KOPT-K1 (cell line): ENCODE results near the gene DRD2.

Experiments
- H3K27ac ChIP-seq: fragments of 200-600 bp; sonication (generic); 2 replicates; pipeline ENCODE4 v1.5.1; 2016; ENCODE audit warnings: antibody characterized with exemption, mild to moderate bottlenecking, low read depth, low read length; ENCODE audit not compliant: poor library complexity, severe bottlenecking
- H3K36me3 ChIP-seq: fragments of 200-600 bp; sonication (generic); 2 replicates; pipeline ENCODE4 v1.5.1; 2017; ENCODE audit warnings: antibody characterized with exemption, mild to moderate bottlenecking, low read length, moderate library complexity; ENCODE audit not compliant: insufficient read depth
- H3K9me3 ChIP-seq: fragments of 200-600 bp; sonication (generic); 2 replicates; pipeline ENCODE4 v1.5.1; 2017; ENCODE audit warnings: antibody characterized with exemption, low read length, mild to moderate bottlenecking; ENCODE audit not compliant: insufficient read depth, poor library complexity, severe bottlenecking

DRD2 gene

GRCh38 chr11:113440816-113441215 is 34.4 kb downstream of the DRD2 start:
- H3K27ac ChIP-seq = no peak overlapping the region
- H3K9me3 ChIP-seq = no peaks in the 10 kb centered on the region
- no peaks in the 10 kb centered on the region for H3K36me3 ChIP-seq

- no peaks in the 10 kb centered on the region for H3K36me3 ChIP-seq
- no peaks in the 10 kb centered on the region for H3K9me3 ChIP-seq
- H3K27ac ChIP-seq = no peak overlapping the region
Observed at GRCh38 chr11:113436672-113437252, 38.4 kb downstream of the DRD2 start.

- no peaks in the 10 kb centered on the region for H3K9me3 ChIP-seq
- H3K36me3 ChIP-seq = no peaks in the 10 kb centered on the region
- no peak overlapping the region for H3K27ac ChIP-seq
Observed at GRCh38 chr11:113435190-113435968, 39.8 kb downstream of the DRD2 start.

- no peak overlapping the region for H3K27ac ChIP-seq
- H3K36me3 ChIP-seq = no peaks in the 10 kb centered on the region
- no peaks in the 10 kb centered on the region for H3K9me3 ChIP-seq
Observed at GRCh38 chr11:113431746-113432145, 43.5 kb downstream of the DRD2 start.

GRCh38 chr11:113426686-113427085 is 48.5 kb downstream of the DRD2 start:
- Histone ChIP-seq H3K9me3 (no peaks in the 10 kb centered on the region), H3K27ac (no peak overlapping the region), H3K36me3 (no peaks in the 10 kb centered on the region)

GRCh38 chr11:113420808-113421207 is 54.4 kb downstream of the DRD2 start:
- no peaks in the 10 kb centered on the region for H3K36me3 ChIP-seq
- H3K9me3 ChIP-seq = no peaks in the 10 kb centered on the region

GRCh38 chr11:113419454-113420003 is 55.7 kb downstream of the DRD2 start:
- Histone ChIP-seq H3K27ac (no peak overlapping the region), H3K9me3 (no peaks in the 10 kb centered on the region), H3K36me3 (no peaks in the 10 kb centered on the region)

More at GRCh38 chr11:113420808-113421207, 54.4 kb downstream of the DRD2 start:
- no peak overlapping the region for H3K27ac ChIP-seq

- no peaks in the 10 kb centered on the region for H3K36me3 ChIP-seq
- H3K27ac ChIP-seq = no peak overlapping the region
- no peaks in the 10 kb centered on the region for H3K9me3 ChIP-seq
Observed at GRCh38 chr11:113417428-113417827, 57.8 kb downstream of the DRD2 start.

- H3K9me3 ChIP-seq = no peaks in the 10 kb centered on the region
- no peaks in the 10 kb centered on the region for H3K36me3 ChIP-seq
- no peak overlapping the region for H3K27ac ChIP-seq
Observed at GRCh38 chr11:113415343-113415742, 59.9 kb downstream of the DRD2 start.

GRCh38 chr11:113412675-113413074 is 62.5 kb downstream of the DRD2 start:
- H3K27ac ChIP-seq = no peak overlapping the region
- no peaks in the 10 kb centered on the region for H3K9me3 ChIP-seq
- H3K36me3 ChIP-seq = no peaks in the 10 kb centered on the region

- Histone ChIP-seq H3K27ac (no peak overlapping the region), H3K9me3 (no peaks in the 10 kb centered on the region), H3K36me3 (no peaks in the 10 kb centered on the region)
Observed at GRCh38 chr11:113411536-113411935, 63.7 kb downstream of the DRD2 start.

GRCh38 chr11:113410414-113411135 is 64.6 kb downstream of the DRD2 start:
- no peaks in the 10 kb centered on the region for H3K36me3 ChIP-seq

GRCh38 chr11:113409526-113409925 is 65.7 kb downstream of the DRD2 start:
- Histone ChIP-seq H3K9me3 (no peaks in the 10 kb centered on the region), H3K36me3 (no peaks in the 10 kb centered on the region), H3K27ac (no peak overlapping the region)

More at GRCh38 chr11:113410414-113411135, 64.6 kb downstream of the DRD2 start:
- Histone ChIP-seq H3K9me3 (no peaks in the 10 kb centered on the region), H3K27ac (no peak overlapping the region)

GRCh38 chr11:113408887-113409286 is 66.3 kb downstream of the DRD2 start:
- no peaks in the 10 kb centered on the region for H3K36me3 ChIP-seq
- H3K27ac ChIP-seq = no peak overlapping the region
- H3K9me3 ChIP-seq = no peaks in the 10 kb centered on the region

GRCh38 chr11:113408206-113408605 is 67.0 kb downstream of the DRD2 start:
- no peaks in the 10 kb centered on the region for H3K9me3 ChIP-seq
- no peaks in the 10 kb centered on the region for H3K36me3 ChIP-seq
- H3K27ac ChIP-seq = no peak overlapping the region
